Measurements from ENCODE around the gene SPATA32. TPM values are rescaled to one million over a fixed set of nuclear protein-coding genes. Genes with fewer than 3 reads are reported as not detected.
A peak's percentile ranks its signal among the peaks of the same experiment; 100 is the strongest.

SPATA32 gene
- total RNA-seq, 1 donor, result 0.10 TPM

GRCh38 chr17:45234641-45235415 is 27.1 kb downstream of the SPATA32 start:
- Histone ChIP-seq H3K4me3 (ENCODE audit: low read length) (no peak overlapping the region), H3K9me3 (ENCODE audit: low read depth, low read length) (no peaks in the 10 kb centered on the region), H3K27me3 (ENCODE audit: insufficient read depth, low read length) (no peaks in the 10 kb centered on the region), H3K4me1 (ENCODE audit: insufficient read depth, low read length) (peaks cover 67% of the 10 kb centered on the region)

- Histone ChIP-seq H3K9me3 (ENCODE audit: low read depth, low read length) (no peaks in the 10 kb centered on the region), H3K4me1 (ENCODE audit: insufficient read depth, low read length) (peaks cover 81% of the 10 kb centered on the region), H3K27me3 (ENCODE audit: insufficient read depth, low read length) (no peaks in the 10 kb centered on the region), H3K4me3 (ENCODE audit: low read length) (no peak overlapping the region)
Measured at GRCh38 chr17:45233423-45233924, 28.4 kb downstream of the SPATA32 start.

- Histone ChIP-seq H3K4me3 (ENCODE audit: low read length) (no peak overlapping the region), H3K4me1 (ENCODE audit: insufficient read depth, low read length) (peaks cover 88% of the 10 kb centered on the region), H3K27me3 (ENCODE audit: insufficient read depth, low read length) (no peaks in the 10 kb centered on the region), H3K9me3 (ENCODE audit: low read depth, low read length) (no peaks in the 10 kb centered on the region)
Measured at GRCh38 chr17:45232514-45233422, 29.1 kb downstream of the SPATA32 start.

- H3K4me3 ChIP-seq (ENCODE audit: low read length), result no peak overlapping the region
- H3K27me3 ChIP-seq (ENCODE audit: insufficient read depth, low read length), result no peaks in the 10 kb centered on the region
- H3K9me3 ChIP-seq (ENCODE audit: low read depth, low read length), result no peaks in the 10 kb centered on the region
Measured at GRCh38 chr17:45231481-45232116, 30.3 kb downstream of the SPATA32 start.

GRCh38 chr17:45230787-45231480 is 31.0 kb downstream of the SPATA32 start:
- Histone ChIP-seq H3K9me3 (ENCODE audit: low read depth, low read length) (no peaks in the 10 kb centered on the region), H3K4me3 (ENCODE audit: low read length) (no peak overlapping the region), H3K27me3 (ENCODE audit: insufficient read depth, low read length) (no peaks in the 10 kb centered on the region), H3K4me1 (ENCODE audit: insufficient read depth, low read length) (peaks cover 97% of the 10 kb centered on the region)

More at GRCh38 chr17:45231481-45232116, 30.3 kb downstream of the SPATA32 start:
- H3K4me1 ChIP-seq (ENCODE audit: insufficient read depth, low read length), result peaks cover 99% of the 10 kb centered on the region

GRCh38 chr17:45230410-45230786 is 31.5 kb downstream of the SPATA32 start:
- Histone ChIP-seq H3K4me1 (ENCODE audit: insufficient read depth, low read length) (peaks cover 97% of the 10 kb centered on the region), H3K4me3 (ENCODE audit: low read length) (no peak overlapping the region), H3K9me3 (ENCODE audit: low read depth, low read length) (no peaks in the 10 kb centered on the region), H3K27me3 (ENCODE audit: insufficient read depth, low read length) (no peaks in the 10 kb centered on the region)

GRCh38 chr17:45229681-45230409 is 32.0 kb downstream of the SPATA32 start:
- H3K27me3 ChIP-seq (ENCODE audit: insufficient read depth, low read length), result no peaks in the 10 kb centered on the region
- peaks cover 97% of the 10 kb centered on the region for H3K4me1 ChIP-seq (ENCODE audit: insufficient read depth, low read length)
- H3K9me3 ChIP-seq (ENCODE audit: low read depth, low read length), result no peaks in the 10 kb centered on the region
- H3K4me3 ChIP-seq (ENCODE audit: low read length), result no peak overlapping the region

GRCh38 chr17:45228763-45229539 is 32.9 kb downstream of the SPATA32 start:
- Histone ChIP-seq H3K9me3 (ENCODE audit: low read depth, low read length) (no peaks in the 10 kb centered on the region), H3K4me3 (ENCODE audit: low read length) (peak overlapping the region; percentile 40), H3K4me1 (ENCODE audit: insufficient read depth, low read length) (peaks cover 97% of the 10 kb centered on the region), H3K27me3 (ENCODE audit: insufficient read depth, low read length) (no peaks in the 10 kb centered on the region)

GRCh38 chr17:45227926-45228762 is 33.8 kb downstream of the SPATA32 start:
- Histone ChIP-seq H3K9me3 (ENCODE audit: low read depth, low read length) (no peaks in the 10 kb centered on the region), H3K27me3 (ENCODE audit: insufficient read depth, low read length) (no peaks in the 10 kb centered on the region), H3K4me3 (ENCODE audit: low read length) (peak overlapping the region; percentile 40), H3K4me1 (ENCODE audit: insufficient read depth, low read length) (peaks cover 92% of the 10 kb centered on the region)

GRCh38 chr17:45227101-45227925 is 34.6 kb downstream of the SPATA32 start:
- peak overlapping the region; percentile 40 for H3K4me3 ChIP-seq (ENCODE audit: low read length)
- no peaks in the 10 kb centered on the region for H3K27me3 ChIP-seq (ENCODE audit: insufficient read depth, low read length)
- peaks cover 84% of the 10 kb centered on the region for H3K4me1 ChIP-seq (ENCODE audit: insufficient read depth, low read length)
- H3K9me3 ChIP-seq (ENCODE audit: low read depth, low read length), result no peaks in the 10 kb centered on the region

- peaks cover 77% of the 10 kb centered on the region for H3K4me1 ChIP-seq (ENCODE audit: insufficient read depth, low read length)
- no peaks in the 10 kb centered on the region for H3K27me3 ChIP-seq (ENCODE audit: insufficient read depth, low read length)
- no peaks in the 10 kb centered on the region for H3K9me3 ChIP-seq (ENCODE audit: low read depth, low read length)
- H3K4me3 ChIP-seq (ENCODE audit: low read length), result peak overlapping the region; percentile 40
Measured at GRCh38 chr17:45226576-45226975, 35.3 kb downstream of the SPATA32 start.

GRCh38 chr17:45225964-45226530 is 35.8 kb downstream of the SPATA32 start:
- peak overlapping the region; percentile 96 for H3K4me3 ChIP-seq (ENCODE audit: low read length)
- no peaks in the 10 kb centered on the region for H3K27me3 ChIP-seq (ENCODE audit: insufficient read depth, low read length)
- H3K4me1 ChIP-seq (ENCODE audit: insufficient read depth, low read length), result peaks cover 74% of the 10 kb centered on the region

More at GRCh38 chr17:45225964-45226530, 35.8 kb downstream of the SPATA32 start:
- no peaks in the 10 kb centered on the region for H3K9me3 ChIP-seq (ENCODE audit: low read depth, low read length)
